PC-9 (cell line): Measurements from ENCODE around the gene CHST11.

Experiments
- EZH2 ChIP-seq: fragments of 200-600 bp; sonication (generic); IDR thresholded peaks from 2 replicates; pipeline ENCODE4 v1.8.0; 2017; ENCODE audit warnings: antibody characterized with exemption, low read depth
- TF ChIP-seq, protein P1 (sequence below): fragments of 200-600 bp; sonication (generic); conservative IDR thresholded peaks from 2 replicates; pipeline ENCODE4 v1.6.1; 2017; ENCODE audit warnings: mixed run types, antibody characterized with exemption, mild to moderate bottlenecking, moderate library complexity

GRCh38 chr12:104634852-104635251 is 178.1 kb downstream of the CHST11 start:
- TF ChIP-seq, protein P1, sequence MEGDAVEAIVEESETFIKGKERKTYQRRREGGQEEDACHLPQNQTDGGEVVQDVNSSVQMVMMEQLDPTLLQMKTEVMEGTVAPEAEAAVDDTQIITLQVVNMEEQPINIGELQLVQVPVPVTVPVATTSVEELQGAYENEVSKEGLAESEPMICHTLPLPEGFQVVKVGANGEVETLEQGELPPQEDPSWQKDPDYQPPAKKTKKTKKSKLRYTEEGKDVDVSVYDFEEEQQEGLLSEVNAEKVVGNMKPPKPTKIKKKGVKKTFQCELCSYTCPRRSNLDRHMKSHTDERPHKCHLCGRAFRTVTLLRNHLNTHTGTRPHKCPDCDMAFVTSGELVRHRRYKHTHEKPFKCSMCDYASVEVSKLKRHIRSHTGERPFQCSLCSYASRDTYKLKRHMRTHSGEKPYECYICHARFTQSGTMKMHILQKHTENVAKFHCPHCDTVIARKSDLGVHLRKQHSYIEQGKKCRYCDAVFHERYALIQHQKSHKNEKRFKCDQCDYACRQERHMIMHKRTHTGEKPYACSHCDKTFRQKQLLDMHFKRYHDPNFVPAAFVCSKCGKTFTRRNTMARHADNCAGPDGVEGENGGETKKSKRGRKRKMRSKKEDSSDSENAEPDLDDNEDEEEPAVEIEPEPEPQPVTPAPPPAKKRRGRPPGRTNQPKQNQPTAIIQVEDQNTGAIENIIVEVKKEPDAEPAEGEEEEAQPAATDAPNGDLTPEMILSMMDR, result no peak
- no peak for TF ChIP-seq EZH2
